ENCODE data around the gene SEPHS2.

The SEPHS2 gene

GRCh38 chr16:30445408-30446202 lies at the start of gene SEPHS2:
Gene SEPHS2 (minus strand): TSS chr16:30445874. CDS start chr16:30445727, 147 bp downstream.
- TF ChIP-seq TCF12 (IDR thresholded peaks at IDR 0.05; ENCODE audit: low read depth), result peak; percentile 45
- TF ChIP-seq TAF1 (IDR thresholded peaks at IDR 0.05; ENCODE audit: low read depth), result peak; percentile 72; the same call in 1 of the 2 replicates
- TF ChIP-seq FOXM1 (IDR thresholded peaks at IDR 0.05; ENCODE audit: borderline replicate concordance, low read depth), result no peak
- TF ChIP-seq CREB1 (IDR thresholded peaks at IDR 0.05; ENCODE audit: low read depth), result peak; percentile 14; the same call in 1 of the 2 replicates
- TF ChIP-seq TEAD4 (IDR thresholded peaks at IDR 0.05), result peak; percentile 14; the same call in 1 of the 2 replicates
- TF ChIP-seq MAX (IDR thresholded peaks at IDR 0.05), result peak; percentile 98
- no peak for TF ChIP-seq REST (IDR thresholded peaks at IDR 0.05; ENCODE audit: low read depth)
- TF ChIP-seq EGR1 (IDR thresholded peaks at IDR 0.05), result no peak
- no peak for TF ChIP-seq NFIC (IDR thresholded peaks at IDR 0.05)
- TF ChIP-seq CEBPB (IDR thresholded peaks at IDR 0.05), result peak; percentile 80
- peak; percentile 40; the same call in 1 of the 2 replicates for TF ChIP-seq YY1 (IDR thresholded peaks at IDR 0.05; ENCODE audit: low read depth)
- peak; percentile 90 for TF ChIP-seq USF1 (IDR thresholded peaks at IDR 0.05)

GRCh38 chr16:30494709-30495108 lies 49.0 kb upstream of the SEPHS2 start:
- no peak for TF ChIP-seq ZBTB7A (IDR thresholded peaks at IDR 0.05; ENCODE audit: low read depth)
- TF ChIP-seq USF1 (IDR thresholded peaks at IDR 0.05), result peak; percentile 46

- TF ChIP-seq RAD21 (IDR thresholded peaks at IDR 0.05; ENCODE audit: low read depth) (no peak), EGR1 (IDR thresholded peaks at IDR 0.05) (no peak), TCF12 (IDR thresholded peaks at IDR 0.05; ENCODE audit: low read depth) (no peak), REST (IDR thresholded peaks at IDR 0.05; ENCODE audit: low read depth) (no peak), FOXM1 (IDR thresholded peaks at IDR 0.05; ENCODE audit: borderline replicate concordance, low read depth) (no peak), NFIC (IDR thresholded peaks at IDR 0.05) (no peak), YY1 (IDR thresholded peaks at IDR 0.05; ENCODE audit: low read depth) (no peak), TAF1 (IDR thresholded peaks at IDR 0.05; ENCODE audit: low read depth) (no peak), CEBPB (IDR thresholded peaks at IDR 0.05) (no peak), ZBTB7A (IDR thresholded peaks at IDR 0.05; ENCODE audit: low read depth) (no peak), USF1 (IDR thresholded peaks at IDR 0.05) (no peak), TEAD4 (IDR thresholded peaks at IDR 0.05) (no peak), EP300 (IDR thresholded peaks at IDR 0.05; ENCODE audit: borderline replicate concordance) (no peak), MAX (IDR thresholded peaks at IDR 0.05) (no peak), CREB1 (IDR thresholded peaks at IDR 0.05; ENCODE audit: low read depth) (no peak)
These were observed 48.3 kb upstream of the SEPHS2 start for GRCh38 chr16:30493941-30494488.

GRCh38 chr16:30491744-30492308 lies 46.2 kb upstream of the SEPHS2 start:
- TF ChIP-seq NFIC (IDR thresholded peaks at IDR 0.05), result 0 out of 2 replicates have a peak, but pooled peaks have one; percentile 13
- no peak for TF ChIP-seq MAX (IDR thresholded peaks at IDR 0.05)
- no peak for TF ChIP-seq ZBTB7A (IDR thresholded peaks at IDR 0.05; ENCODE audit: low read depth)

- TF ChIP-seq ZBTB7A (IDR thresholded peaks at IDR 0.05; ENCODE audit: low read depth) (no peak), TEAD4 (IDR thresholded peaks at IDR 0.05) (no peak), EP300 (IDR thresholded peaks at IDR 0.05; ENCODE audit: borderline replicate concordance) (no peak), TCF12 (IDR thresholded peaks at IDR 0.05; ENCODE audit: low read depth) (no peak), MAX (IDR thresholded peaks at IDR 0.05) (no peak), USF1 (IDR thresholded peaks at IDR 0.05) (no peak), CEBPB (IDR thresholded peaks at IDR 0.05) (no peak), RAD21 (IDR thresholded peaks at IDR 0.05; ENCODE audit: low read depth) (no peak), YY1 (IDR thresholded peaks at IDR 0.05; ENCODE audit: low read depth) (no peak), REST (IDR thresholded peaks at IDR 0.05; ENCODE audit: low read depth) (no peak), TAF1 (IDR thresholded peaks at IDR 0.05; ENCODE audit: low read depth) (no peak), CREB1 (IDR thresholded peaks at IDR 0.05; ENCODE audit: low read depth) (no peak), EGR1 (IDR thresholded peaks at IDR 0.05) (no peak), FOXM1 (IDR thresholded peaks at IDR 0.05; ENCODE audit: borderline replicate concordance, low read depth) (no peak), NFIC (IDR thresholded peaks at IDR 0.05) (no peak)
These were observed 45.6 kb upstream of the SEPHS2 start for GRCh38 chr16:30491229-30491628.
